GM18517 (cell line): Measurements from ENCODE around the gene PHC3.

Source experiments
- ATAC-seq: cut with Tn5 transposase; IDR thresholded peaks from one replicate; pipeline ENCODE4 v1.9.1; 2021; ENCODE audit warnings: mild to moderate bottlenecking, moderate library complexity; ENCODE audit not compliant: unreplicated experiment

Gene PHC3

GRCh38 chr3:170080605-170081004 lies 100.9 kb downstream of the PHC3 start:
- ATAC-seq, result no peak

- no peak for ATAC-seq
Observed at GRCh38 chr3:170079536-170080165, 101.9 kb downstream of the PHC3 start.

GRCh38 chr3:170078620-170079281 lies 102.8 kb downstream of the PHC3 start:
- ATAC-seq, result no peak

DNA sequence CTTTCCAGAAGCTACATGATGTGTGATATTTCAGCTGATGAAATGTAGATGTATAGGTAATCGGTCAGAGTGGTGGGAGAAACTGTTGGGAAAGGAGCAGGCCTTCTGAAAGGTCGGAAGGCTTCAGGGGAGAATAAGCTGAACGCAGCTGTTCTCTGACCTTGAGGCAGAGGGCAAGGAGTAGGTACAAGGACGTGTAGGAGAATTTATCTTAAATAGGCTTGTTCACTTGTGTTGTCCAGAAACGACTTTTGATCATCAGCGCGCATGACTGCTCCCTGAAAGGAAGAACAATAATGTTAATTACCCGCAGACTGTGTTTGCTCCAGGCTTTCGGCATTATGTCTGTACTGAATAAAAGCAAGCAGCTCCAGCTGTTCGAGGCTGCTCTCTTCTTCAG lies 104.2 kb downstream of the PHC3 start:
- no peak for ATAC-seq

- ATAC-seq, result no peak
Observed at GRCh38 chr3:170076715-170077238, 104.8 kb downstream of the PHC3 start.

DNA sequence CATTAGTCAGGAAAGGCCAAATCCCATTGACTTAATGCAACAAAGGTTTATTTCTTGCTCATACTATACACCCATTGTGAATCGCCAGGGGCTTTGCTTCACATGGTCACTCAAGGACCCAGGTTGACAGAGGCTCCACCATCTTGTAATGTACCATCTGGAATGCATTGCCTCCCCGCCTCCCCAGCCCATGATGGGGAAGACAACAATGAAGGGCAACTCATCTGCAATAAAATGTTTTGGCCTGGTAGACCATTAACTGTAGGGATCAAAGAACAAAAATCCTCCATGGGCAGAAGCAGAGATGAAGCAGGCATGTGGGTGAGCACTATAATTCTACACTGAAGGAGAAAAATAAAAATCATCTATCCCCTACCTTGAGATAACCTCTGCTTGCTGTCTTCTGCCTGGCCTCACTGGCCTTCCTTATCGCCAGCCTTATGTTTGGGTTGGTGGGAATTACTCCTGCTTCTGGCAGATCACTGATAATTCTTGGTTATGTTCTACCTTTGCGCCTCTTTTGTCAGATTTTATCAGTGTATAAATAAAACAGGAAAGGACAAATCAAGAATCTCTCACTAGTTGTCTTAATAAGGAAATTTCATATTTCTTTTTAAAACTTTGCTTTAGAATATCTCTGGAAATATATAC lies 106.0 kb downstream of the PHC3 start:
- no peak for ATAC-seq

DNA sequence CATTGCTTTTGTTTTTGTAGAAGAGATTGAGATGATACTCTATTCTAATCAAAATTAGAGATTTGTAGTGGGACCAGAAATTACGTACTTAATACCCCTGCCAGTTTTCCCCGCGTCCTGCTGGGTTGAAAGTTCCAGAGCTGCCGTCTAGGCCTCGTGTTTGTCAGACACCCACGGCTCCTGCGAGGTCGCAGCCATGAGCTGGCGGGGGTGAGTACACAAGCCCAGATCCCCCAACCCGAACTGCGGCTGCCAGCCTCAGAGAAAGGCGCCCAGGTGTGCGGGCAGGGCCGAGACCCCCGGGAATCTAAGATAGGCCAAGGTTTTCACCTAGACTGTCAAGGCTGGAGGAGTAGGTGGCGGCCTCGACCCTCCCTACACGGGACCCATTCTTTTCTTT lies 117.4 kb downstream of the PHC3 start:
- ATAC-seq, result no peak

DNA sequence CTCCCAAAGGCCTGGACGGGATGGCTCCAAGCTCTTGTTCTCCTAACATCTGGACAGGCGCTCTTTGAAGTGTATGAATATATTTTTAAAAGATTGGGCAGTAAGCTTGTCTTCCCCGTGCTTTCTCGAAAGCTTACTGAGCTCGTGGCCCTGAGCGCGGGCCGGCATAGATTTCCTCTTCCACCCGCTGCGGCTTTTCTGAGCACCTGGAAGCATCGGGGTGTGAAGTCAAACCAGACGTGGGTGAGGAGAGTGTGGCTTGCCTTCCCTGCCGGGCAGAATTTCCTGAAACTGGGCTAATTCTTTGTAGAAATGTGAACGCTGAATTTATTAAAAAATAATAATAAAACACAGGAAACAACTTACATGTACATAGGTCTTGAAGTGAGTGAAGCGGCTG lies 117.8 kb downstream of the PHC3 start:
- ATAC-seq, result no peak

DNA sequence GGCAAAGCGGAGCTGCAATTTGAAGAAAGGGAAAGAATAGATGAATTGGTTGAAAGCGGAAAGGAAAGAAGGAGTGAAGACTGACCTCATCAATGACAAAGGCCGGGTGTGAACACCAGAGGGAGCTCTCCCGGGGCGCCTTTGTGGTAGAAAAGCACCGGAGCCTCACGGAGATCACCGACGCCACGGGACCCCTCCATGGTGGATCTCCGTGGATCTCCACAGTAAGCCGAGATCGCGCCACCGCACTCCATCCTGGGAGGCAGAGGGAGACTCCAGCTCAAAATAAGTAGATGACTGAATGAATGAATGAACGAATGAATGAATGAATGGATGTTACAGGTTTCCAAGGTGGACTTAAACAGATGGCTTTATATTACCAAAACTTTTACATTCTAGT lies 118.8 kb downstream of the PHC3 start:
- ATAC-seq, result no peak

DNA sequence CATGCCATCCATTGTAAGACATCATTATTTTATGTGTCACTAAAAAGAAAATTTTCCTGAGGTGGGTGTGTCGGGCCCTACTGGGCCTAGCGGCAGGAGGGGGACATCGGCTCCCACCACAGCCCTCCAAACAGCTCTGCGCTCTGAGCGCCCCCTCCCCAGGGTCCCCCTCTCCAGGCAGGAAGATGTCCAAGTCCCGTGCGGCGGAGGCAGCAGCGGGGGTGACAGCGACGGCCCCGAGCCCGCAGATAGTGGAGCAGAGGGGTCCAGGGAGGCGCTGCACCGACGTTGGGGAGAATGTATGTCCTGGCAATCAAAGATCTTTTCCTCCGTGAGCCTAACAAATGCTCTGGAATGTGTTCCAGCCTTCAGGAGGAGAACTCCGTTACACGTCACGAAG lies 119.5 kb downstream of the PHC3 start:
- ATAC-seq, result no peak

GRCh38 chr3:170059447-170059846 lies 122.1 kb downstream of the PHC3 start:
- no peak for ATAC-seq

- ATAC-seq, result no peak
Observed at GRCh38 chr3:170058127-170058526, 123.4 kb downstream of the PHC3 start.

DNA sequence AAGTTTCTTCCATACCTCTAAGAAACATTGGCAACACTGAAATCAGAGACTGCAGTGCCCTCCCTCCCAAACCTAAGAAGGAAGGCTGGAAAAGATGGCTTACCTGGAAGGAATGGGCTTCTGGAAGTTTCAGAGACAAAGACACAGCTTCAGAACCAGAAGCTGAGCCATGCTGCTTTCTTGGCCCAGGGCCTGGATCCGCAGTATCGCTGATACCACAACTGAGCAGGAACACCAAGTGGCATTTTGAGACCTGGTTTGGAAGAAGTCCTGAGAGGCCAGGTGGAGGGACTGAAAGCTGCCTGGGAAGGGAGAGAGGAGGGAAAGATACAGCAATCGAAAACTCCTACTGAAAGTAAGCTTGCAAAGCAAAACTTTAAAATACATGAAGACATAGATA lies 124.0 kb downstream of the PHC3 start:
- ATAC-seq, result no peak

DNA sequence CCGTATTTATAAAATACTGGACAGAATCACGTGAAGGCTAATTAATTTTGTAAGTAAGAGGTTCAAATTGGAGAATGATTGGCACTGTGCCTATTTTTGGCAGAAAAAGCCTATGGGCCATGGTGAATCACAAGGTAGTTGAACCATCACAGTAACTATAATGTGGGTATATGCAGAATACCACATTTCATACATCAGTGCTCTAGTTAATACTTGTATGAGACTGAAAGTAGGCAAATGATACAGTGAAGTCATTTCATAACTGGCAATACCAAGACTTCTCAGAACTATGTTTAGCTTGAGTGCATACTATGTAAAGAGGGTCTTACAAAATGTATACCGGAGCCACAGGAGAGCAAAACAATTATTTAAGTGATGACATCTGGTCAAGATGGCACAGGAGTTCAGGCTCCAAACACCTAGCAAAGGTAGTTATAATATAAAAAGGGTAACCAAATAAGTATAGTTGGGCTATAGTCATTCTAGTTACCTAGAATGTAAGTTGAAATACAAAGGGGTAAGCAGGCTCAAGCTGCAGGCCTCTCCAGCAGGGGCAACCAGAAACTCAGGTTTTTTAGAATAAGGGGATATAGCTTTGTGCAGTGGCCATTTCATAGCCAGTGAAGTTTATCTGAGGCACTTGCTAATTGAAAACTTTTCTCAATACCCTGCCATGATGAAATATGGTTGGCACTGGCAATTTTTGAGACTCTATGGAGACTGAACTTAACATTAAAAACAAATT lies 124.7 kb downstream of the PHC3 start:
- ATAC-seq, result peak; percentile 95

DNA sequence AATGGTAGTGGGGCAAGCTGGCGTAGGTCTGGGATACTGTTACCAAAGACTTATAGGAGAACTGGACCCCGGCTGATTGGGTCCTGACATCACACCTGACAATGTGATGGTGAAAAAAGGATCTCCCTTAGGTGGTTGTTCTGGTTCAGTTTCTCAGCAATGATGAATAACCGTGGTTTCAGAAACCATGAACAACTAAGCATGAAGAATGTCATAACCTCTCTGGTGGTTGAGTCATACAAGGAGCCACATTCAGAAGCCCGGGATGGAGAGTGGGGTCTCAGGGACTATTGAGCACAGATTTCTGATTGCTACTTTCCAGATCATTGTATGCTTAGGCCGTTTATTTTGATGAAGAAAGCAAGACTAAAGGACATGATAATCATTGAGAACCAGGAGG lies 126.3 kb downstream of the PHC3 start:
- ATAC-seq, result peak; percentile 59

DNA sequence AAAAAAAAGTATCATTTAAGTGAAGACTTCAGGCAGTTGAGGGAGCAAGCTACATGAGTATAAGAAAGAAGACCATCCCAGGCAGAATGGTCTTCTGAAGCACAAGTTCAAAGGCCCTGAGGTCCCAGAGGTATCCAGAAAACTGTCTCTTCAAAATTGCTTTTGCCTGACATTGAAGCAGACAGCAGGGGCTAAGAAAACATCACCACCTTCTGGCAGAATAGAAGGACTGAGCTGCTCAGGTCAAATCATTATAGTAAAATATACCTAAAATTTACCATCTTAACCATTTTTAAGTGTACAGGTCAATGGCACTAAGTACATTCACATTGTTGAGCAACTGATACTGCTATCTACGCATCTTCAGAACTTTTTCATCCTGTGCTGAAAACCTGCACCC lies 127.3 kb downstream of the PHC3 start:
- no peak for ATAC-seq

- no peak for ATAC-seq
Observed at GRCh38 chr3:170052398-170052797, 129.1 kb downstream of the PHC3 start.

DNA sequence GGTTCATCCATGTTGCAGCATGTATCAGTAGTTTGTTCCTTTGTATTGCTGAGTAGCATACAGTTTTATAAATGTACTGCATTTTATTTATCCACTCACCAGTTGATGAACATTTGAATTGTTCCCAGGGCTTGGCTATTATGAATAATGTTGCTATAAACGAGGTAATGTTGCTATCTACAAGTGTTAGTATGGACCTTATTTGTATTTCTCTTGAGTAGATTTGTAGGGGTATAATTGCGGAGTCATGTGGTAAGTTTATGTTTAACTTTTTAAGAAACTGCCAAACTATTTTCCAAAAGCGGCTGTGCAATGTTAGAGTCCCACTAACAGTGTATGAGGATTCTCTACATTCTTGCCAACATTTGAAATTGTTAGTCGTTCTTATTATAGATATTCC lies 130.8 kb downstream of the PHC3 start:
- ATAC-seq, result no peak

DNA sequence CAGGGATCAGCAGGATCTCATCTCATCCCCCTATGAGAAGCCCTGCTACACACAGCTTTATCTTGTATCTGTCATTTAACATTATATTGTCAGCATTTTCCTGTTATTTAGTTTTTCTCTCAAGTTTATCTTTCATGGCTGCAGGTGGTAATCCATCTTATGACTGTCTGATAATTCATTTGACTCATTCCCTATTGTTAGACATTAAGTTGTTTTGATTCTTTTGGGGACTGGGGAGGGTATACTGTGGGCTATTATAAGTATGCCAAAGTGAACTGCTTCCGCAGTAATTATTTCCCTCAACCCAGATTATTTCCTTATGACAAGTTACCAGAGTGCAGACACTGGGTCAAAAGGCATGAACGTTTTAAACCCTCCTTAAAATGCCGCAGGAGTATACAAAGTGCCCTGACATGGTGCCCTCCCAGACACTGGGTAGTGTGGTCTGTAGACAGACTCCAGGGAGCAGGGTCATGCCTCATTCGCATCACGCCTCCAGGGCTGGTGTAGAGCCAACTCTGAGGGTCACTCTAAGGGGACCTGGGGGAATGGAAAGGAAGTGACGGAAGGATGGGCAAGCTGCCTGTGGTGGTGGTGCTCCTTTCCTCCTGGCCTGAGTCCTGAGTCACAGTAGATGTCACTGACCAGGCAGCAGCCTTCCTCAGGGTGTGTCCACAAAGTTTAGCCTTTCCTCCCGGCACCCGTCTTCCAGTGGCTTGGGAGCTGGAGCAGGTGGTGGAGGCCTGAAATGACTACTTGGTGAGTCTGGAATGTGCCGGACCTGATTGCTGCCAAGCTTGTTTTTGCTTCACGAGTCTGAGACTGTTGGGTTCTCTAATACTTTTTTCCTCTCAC lies 132.2 kb downstream of the PHC3 start:
- ATAC-seq, result no peak

DNA sequence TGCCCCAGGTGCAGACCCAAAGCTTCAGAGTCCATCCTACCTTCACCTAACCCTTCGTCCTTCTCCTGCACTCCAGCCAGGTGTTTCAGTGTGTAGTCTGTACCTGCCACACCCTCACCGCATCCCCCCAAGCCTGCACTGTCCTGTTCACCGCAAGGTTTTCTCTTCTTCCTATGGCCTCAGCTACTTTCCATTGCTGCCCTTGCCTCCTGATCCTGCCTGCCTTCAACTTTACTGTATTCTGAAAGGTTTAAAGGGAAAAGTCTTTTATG lies 134.5 kb downstream of the PHC3 start:
- no peak for ATAC-seq
